NT2/D1 (cell line): ENCODE measurements around the gene AGBL4.
"Not testable (repeated sequence)": the region's sequence is repeated elsewhere in the genome, so short reads cannot be mapped to it uniquely, and the experiment has no call there.

Experiments used
- DNase-seq: peaks from one replicate; pipeline ENCODE4 v3.0.0-alpha.2; 2011; ENCODE audit warnings: low read depth, low spot score
- H3K27me3 ChIP-seq: 2 replicates; pipeline ENCODE4 v1.6.0; 2011; ENCODE audit warnings: mild to moderate bottlenecking; ENCODE audit not compliant: insufficient read length, insufficient read depth
- H3K36me3 ChIP-seq: 2 replicates; pipeline ENCODE4 v1.6.1; 2011; ENCODE audit warnings: mild to moderate bottlenecking, low read length, mixed read lengths; ENCODE audit not compliant: insufficient read depth, insufficient read length
- H3K4me1 ChIP-seq: 2 replicates; pipeline ENCODE4 v1.5.1; 2011; ENCODE audit not compliant: insufficient read depth, insufficient read length
- H3K4me3 ChIP-seq: 2 replicates; pipeline ENCODE4 v1.5.1; 2011; ENCODE audit warnings: low read depth; ENCODE audit not compliant: insufficient read length
- H3K9ac ChIP-seq: 2 replicates; pipeline ENCODE4 v1.6.0; 2011; ENCODE audit warnings: low read depth; ENCODE audit not compliant: insufficient read length
- H3K9me3 ChIP-seq: 2 replicates; pipeline ENCODE4 v1.5.1; 2011; ENCODE audit warnings: mild to moderate bottlenecking, low read length; ENCODE audit not compliant: insufficient read depth
- SUZ12 ChIP-seq: IDR thresholded peaks from 2 replicates; pipeline ENCODE4 v1.6.1; 2011; ENCODE audit not compliant: insufficient read length, insufficient read depth; ENCODE audit errors: extremely low read depth
- YY1 ChIP-seq: IDR thresholded peaks from 2 replicates; pipeline ENCODE4 v1.6.1; 2011; ENCODE audit not compliant: insufficient read length, insufficient read depth
- ZNF274 ChIP-seq: IDR thresholded peaks from 2 replicates; pipeline ENCODE4 v1.6.1; 2011; ENCODE audit warnings: mild to moderate bottlenecking, low read depth, low read length

AGBL4 gene

DNA sequence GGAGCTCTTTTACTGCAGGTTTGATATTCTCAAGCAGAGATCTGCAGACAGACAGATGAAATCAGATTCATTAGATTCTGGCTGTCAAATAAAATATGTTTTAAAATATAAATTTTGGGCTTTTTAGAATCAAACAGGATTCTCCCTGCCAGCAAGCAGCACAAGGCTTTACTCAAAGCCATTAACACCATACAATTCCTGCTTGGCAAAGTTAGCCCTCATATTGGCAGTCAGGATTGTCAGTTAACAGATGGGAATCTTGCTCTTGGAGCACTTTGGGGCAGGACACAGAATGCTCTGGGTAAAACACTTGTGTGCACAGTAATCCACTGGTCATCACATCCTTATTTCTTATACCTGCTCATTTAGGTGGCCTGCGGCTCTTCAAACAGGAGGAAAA, 686.5 kb downstream of the AGBL4 start:
- Histone ChIP-seq H3K27me3 (no peaks in the 10 kb centered on the region), H3K4me1 (no peaks in the 10 kb centered on the region), H3K9ac (no peak overlapping the region), H3K4me3 (no peak overlapping the region), H3K9me3 (no peaks in the 10 kb centered on the region), H3K36me3 (no peaks in the 10 kb centered on the region)
- no peak for DNase-seq
- TF ChIP-seq ZNF274 (no peak), YY1 (no peak), SUZ12 (no peak)

DNA sequence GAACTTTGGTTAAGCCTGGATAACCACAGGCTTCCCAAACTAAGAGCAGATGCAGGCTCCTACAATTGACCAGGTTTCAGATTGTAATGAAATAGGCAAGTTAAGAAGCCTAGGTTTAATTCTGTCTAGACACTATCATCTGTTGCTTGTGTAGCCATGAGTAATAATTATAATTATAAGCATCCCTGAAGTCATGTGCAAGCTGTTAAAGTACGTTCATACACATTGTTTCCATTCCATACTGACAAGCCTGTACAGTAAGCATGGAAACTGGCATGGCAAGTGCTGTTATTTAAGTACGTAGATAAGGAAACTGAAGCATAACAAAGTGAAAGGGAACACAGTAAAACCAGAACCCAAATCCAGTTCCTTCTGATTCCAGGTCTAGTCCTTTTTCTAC, 689.8 kb downstream of the AGBL4 start:
- Histone ChIP-seq H3K27me3 (no peaks in the 10 kb centered on the region), H3K9me3 (no peaks in the 10 kb centered on the region), H3K4me1 (peaks cover 2% of the 10 kb centered on the region), H3K36me3 (no peaks in the 10 kb centered on the region), H3K9ac (no peak overlapping the region), H3K4me3 (no peak overlapping the region)
- no peak for DNase-seq
- no peak for TF ChIP-seq SUZ12
- no peak for TF ChIP-seq ZNF274
- no peak for TF ChIP-seq YY1

DNA sequence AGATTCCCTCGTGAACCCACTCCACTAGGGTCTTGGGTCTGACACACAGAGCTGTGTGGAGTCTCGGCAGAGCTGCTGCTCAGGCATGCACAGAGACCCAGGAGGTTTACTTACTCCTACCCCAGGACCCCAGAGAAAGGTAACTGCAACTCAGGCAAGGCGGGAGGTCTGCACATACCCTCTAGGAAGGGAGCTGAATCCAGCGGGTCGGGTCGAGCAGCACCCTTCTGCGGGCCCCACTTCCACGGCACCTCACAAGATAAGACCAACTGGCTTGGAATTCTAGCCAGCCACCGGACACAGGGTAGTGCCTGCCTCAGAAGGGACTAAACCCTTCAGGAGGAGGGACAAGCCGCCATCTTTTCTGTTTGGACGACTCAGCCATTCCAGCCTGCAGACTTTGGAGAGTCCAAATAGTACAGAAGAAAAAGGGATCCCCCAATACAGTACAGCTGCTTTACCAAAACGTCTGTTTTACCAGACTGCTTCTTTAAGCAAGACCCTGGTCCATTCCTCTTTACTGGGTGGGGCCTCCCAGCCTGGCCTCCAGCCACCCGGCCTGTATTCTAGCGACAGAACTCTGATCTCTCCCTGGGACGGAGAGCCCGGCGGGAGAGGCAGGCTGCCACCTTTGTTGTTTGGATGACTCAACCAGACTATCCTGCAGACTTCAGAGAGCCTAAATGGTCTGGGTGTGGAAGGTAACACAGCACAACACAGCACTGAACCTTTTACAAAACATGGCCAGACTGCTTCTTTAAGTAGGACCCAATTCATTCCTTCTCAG, 692.5 kb downstream of the AGBL4 start:
- Histone ChIP-seq H3K9me3 (no peaks in the 10 kb centered on the region), H3K4me3 (no peak overlapping the region), H3K4me1 (peaks cover 2% of the 10 kb centered on the region), H3K27me3 (no peaks in the 10 kb centered on the region), H3K36me3 (no peaks in the 10 kb centered on the region), H3K9ac (no peak overlapping the region)
- no peak for DNase-seq
- TF ChIP-seq YY1 (no peak), ZNF274 (no peak), SUZ12 (no peak)

DNA sequence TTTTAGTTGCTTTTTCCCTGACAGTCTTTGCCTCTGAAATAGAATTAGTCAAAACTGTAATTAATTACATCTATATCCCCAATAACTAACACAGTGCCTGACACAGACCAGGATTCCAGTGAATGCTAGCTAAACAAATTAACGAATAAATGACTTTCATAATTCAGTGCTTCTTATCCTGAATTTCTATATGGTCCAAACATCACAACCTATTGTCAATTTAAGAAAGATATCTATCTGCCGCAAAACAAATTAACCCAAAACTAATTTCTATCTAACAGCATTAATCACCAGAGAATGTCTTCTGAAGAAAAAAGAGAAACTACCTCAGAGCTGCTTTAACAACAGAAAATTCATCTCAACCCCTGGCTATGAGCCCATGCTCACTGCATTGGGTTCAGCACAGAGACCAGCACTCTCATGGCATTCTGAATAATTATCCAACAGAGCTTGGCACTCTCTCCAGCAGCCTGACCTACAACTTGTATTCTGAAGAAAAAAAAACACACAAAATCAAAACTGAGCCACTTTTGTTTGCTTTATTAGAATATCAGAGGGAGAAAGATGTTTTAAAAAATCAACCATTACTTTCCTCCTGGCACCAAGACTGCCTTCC, 699.7 kb downstream of the AGBL4 start:
- Histone ChIP-seq H3K27me3 (no peaks in the 10 kb centered on the region), H3K36me3 (no peaks in the 10 kb centered on the region), H3K9ac (no peak overlapping the region), H3K4me3 (no peak overlapping the region), H3K4me1 (no peaks in the 10 kb centered on the region), H3K9me3 (no peaks in the 10 kb centered on the region)
- no peak for DNase-seq
- TF ChIP-seq ZNF274, result no peak
- no peak for TF ChIP-seq SUZ12
- TF ChIP-seq YY1, result no peak

DNA sequence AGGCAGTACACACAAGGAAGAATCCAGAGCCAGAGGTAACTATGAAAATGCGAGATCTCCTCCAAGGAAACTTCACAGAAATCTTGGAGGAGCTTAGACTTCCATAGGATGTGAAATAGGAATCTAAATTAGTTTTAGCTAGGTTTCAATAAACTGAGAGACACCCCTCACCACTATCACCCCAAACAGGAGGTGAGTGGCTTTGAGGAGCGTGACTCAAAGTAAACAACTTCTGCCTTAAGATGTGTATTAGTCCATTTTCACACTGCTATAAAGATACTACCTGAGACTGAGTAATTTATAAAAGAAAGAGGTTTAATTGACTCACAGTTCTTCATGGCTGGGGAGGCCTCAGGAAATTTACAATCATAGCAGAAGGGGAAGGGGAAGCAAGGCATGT, 703.3 kb downstream of the AGBL4 start:
- not testable (repeated sequence) for H3K36me3 ChIP-seq, H3K9me3 ChIP-seq, H3K9ac ChIP-seq, H3K4me3 ChIP-seq, DNase-seq, H3K4me1 ChIP-seq, H3K27me3 ChIP-seq

DNA sequence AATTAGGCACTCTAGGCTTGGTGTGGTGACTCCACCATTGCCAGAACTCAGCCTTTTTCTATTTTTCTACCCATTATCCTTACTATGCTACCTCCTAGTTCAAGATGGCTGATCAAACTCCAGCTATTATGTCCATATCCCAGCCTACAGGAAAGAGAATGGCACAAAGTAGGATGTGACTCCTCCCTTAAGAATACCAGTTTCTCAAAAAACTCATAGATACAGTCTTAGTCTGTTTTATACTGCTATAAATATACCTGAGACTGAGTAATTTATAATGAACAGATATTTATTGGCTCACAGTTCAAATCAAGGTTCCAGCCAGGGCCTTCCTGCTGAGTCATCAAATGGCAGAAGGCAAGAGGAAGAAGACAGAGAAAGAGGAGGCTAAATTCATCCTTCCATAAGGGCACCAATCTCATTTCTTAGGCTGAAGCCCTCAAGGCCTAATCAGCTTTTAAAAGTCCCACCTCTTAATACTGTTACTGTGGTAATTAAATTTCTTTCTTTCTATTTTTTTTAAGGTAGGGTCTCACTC, 704.3 kb downstream of the AGBL4 start:
- DNase-seq, result no peak
- Histone ChIP-seq H3K4me1 (no peaks in the 10 kb centered on the region), H3K4me3 (no peak overlapping the region), H3K27me3 (no peaks in the 10 kb centered on the region), H3K9me3 (no peaks in the 10 kb centered on the region), H3K36me3 (no peaks in the 10 kb centered on the region), H3K9ac (no peak overlapping the region)
- TF ChIP-seq YY1 (no peak), SUZ12 (no peak), ZNF274 (no peak)

DNA sequence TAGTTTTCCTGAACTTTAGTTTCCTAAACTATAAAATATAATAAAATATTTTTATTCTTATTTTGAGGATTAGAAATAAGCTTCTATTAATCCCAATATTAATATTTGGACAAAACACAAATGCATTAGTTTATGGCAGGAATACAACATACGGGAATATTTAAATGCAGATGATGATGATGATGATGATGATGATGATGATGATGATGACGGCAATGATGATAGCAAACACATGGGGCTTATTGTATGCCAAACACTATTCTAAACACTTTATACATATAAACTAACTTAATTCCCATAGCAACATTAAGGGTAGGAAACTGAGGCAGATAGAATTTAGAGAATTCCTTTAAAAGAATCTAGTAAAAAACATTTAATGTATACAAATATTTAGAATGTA, 705.5 kb downstream of the AGBL4 start:
- Histone ChIP-seq H3K4me1 (no peaks in the 10 kb centered on the region), H3K9me3 (no peaks in the 10 kb centered on the region), H3K36me3 (no peaks in the 10 kb centered on the region), H3K27me3 (no peaks in the 10 kb centered on the region), H3K9ac (no peak overlapping the region), H3K4me3 (no peak overlapping the region)
- TF ChIP-seq YY1 (no peak), ZNF274 (no peak), SUZ12 (no peak)
- no peak for DNase-seq

DNA sequence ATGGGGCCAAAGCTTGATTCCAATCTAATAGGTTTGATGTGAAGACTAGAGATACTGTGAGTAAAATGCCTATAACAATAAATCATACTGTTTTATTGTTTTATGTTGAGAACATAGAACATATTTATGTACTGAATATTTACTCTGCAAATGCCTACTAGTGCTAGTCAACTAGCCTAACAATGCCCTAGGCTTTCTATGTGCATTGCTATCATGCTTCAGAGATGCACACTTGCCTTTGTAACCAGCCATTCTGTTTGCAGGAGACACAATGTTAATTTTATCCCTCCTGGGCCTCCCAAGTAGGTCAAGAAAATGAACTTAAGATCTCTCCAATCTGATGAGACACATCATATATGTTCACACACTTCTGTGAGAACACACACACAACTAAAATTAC, 716.3 kb downstream of the AGBL4 start:
- Histone ChIP-seq H3K4me1 (no peaks in the 10 kb centered on the region), H3K36me3 (no peaks in the 10 kb centered on the region), H3K27me3 (no peaks in the 10 kb centered on the region), H3K4me3 (no peak overlapping the region), H3K9me3 (no peaks in the 10 kb centered on the region), H3K9ac (no peak overlapping the region)
- TF ChIP-seq SUZ12, result no peak
- no peak for TF ChIP-seq ZNF274
- TF ChIP-seq YY1, result no peak
- no peak for DNase-seq
